ENCODE results near the gene CLIP3. TPM values are rescaled to one million over a fixed set of nuclear protein-coding genes. Genes with fewer than 3 reads are reported as not detected.

Gene CLIP3
- total RNA-seq, 1 experiment from 2014 or later = 1.7 TPM

DNA sequence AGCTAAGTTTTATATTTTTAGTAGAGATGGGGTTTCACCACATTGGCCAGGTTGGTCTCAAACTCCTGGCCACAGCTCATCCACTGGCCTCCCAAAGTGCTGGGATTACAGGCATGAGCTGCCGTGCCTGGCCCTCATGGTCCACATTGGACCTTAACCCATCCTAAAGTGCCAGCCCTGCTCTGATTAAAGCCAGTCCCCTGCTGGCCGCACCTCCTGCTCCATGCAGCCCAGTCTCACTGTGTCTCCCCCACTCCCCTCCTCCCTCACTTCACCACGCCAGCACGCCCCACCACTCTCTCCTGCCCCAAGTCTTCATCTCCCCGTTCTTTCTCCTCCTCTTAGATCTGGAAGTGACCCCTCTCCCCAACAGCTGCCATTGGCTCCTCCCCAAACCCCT, 54.4 kb downstream of the CLIP3 start:
- no peak for DNase-seq (ENCODE audit: low read depth)

DNA sequence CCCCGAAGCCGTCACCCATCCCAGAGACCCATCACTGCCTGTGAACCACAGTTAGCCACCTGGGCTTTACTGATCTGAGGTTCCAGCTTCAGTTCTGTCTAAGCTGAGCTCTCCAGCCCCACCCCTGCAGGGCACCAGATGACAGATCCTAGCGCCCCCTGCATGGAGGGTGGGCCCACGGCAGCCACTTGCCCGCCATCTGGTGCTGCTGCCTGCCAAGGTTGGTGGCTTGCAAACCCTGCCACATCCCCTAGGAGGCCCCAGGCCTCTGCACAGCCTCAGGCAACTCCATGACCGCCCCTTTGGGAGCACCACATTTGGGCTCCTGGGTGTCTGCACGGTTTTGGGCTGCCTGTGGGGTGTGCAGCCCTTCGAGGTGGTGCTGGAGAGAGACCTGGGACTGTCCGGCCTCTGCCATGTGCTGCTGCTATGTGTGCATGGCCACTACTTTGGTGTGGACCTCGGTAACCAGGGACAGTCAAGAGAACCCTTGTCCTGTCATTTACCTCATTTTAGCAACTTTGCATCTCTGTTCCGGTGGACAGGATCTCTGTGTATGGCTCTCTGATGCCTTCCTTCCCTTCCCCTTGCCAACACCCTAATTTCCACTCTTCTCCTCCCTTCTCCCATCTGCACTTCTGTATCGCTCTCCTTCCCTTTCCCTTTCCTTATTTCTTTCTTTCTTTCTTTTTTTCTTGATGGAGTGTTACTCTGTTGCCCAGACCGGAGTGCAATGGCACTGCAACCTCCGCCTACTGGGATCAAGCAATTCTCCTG, 55.0 kb downstream of the CLIP3 start:
- no peak for DNase-seq (ENCODE audit: low read depth)

DNA sequence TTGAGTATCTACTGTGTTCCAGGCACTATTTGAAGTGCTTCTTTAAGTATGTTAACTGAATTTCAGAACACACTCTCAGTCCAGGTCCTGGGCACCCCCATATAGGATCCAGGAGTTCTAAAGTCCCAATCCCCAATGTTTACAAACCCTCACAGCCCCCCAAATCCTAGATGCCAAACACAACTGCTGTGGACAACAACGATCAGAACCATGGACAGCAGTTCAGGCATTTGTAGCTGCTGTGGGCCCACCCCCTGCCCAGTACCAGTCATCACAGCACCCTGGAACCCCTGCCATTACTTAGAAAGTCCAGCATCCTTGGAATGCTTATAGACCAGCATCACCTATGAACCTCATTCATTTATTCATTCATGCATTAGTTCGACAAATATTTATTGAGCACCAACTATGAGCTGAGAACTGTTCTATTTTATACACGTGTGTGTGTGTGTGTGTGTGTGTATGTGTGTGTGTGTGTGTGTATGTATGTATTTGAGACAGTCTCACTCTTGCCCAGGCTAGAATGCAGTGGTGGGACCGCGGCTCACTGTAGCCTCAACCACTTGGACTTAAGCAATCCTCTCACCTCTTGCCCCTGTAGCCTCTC, 57.0 kb downstream of the CLIP3 start:
- DNase-seq (ENCODE audit: low read depth) = no peak

DNA sequence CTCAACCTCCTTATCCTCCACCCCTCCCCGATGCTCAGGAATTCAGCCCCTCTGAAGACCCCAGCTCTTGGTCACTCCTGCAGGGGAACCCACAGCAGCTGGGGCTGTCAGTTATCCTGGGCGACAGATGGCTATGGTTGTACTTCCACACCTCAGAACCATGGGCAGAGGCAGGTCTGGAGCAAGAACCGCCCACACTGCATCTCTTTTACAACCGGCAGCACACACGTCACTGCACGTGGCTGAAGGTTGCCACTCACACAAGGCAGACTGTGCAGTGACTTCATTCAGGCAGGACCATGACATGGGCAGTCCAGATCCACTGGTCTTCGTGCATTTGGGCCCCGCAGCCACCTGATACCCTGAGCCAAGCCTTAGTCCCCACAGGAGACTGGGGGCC, 59.2 kb downstream of the CLIP3 start:
- DNase-seq (ENCODE audit: low read depth) = no peak

DNA sequence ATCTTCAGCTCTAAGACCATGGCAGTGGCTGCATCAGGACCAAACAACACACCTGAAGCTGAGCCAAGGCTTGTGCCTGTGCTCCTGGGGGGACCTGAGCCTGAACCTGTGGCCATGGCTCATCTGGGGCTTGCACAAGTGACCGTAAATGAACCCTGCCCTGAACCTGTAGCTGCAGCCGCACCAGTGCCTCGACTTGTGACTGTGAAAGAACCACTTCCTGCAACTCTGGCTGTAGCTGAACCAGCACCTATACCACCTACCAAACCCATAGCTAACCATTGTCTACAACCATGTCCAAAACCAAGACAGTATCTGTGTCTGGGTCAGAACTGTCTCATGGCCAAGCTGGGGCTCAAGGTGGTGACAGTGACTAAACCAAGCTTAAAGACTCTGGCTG, 65.9 kb downstream of the CLIP3 start:
- no peak for DNase-seq (ENCODE audit: low read depth)

Other genes with a start within 250 kb of the CLIP3 start
- gene PRODH2, start 220.0 kb downstream of the CLIP3 start, total RNA-seq (2014; rRNA removed; shearing (Covaris generic)) = not detected in 2 replicates
- not detected in 2 replicates for gene NPHS1, start 180.4 kb downstream of the CLIP3 start, total RNA-seq (2014; rRNA removed; shearing (Covaris generic))
- 0.10 TPM in 1 of 2 replicates, not detected in the other for gene KIRREL2, start 176.0 kb downstream of the CLIP3 start, total RNA-seq (2014; rRNA removed; shearing (Covaris generic))
- 15.3 and 18.9 TPM in 2 replicates for gene APLP1, start 164.3 kb downstream of the CLIP3 start, total RNA-seq (2014; rRNA removed; shearing (Covaris generic))
- gene NFKBID, start 132.3 kb downstream of the CLIP3 start, total RNA-seq (2014; rRNA removed; shearing (Covaris generic)) = 3.7 and 7.1 TPM in 2 replicates
- gene HCST, start 130.3 kb downstream of the CLIP3 start, total RNA-seq (2014; rRNA removed; shearing (Covaris generic)) = 1.9 TPM in 1 of 2 replicates, not detected in the other
- gene TYROBP, start 124.6 kb downstream of the CLIP3 start, total RNA-seq (2014; rRNA removed; shearing (Covaris generic)) = not detected in 2 replicates
- gene LRFN3, start 96.5 kb downstream of the CLIP3 start, total RNA-seq (2014; rRNA removed; shearing (Covaris generic)) = 4.2 and 5.5 TPM in 2 replicates
- 25.8 and 34.0 TPM in 2 replicates for gene SDHAF1, start 37.7 kb downstream of the CLIP3 start, total RNA-seq (2014; rRNA removed; shearing (Covaris generic))
- not detected in 2 replicates for gene SYNE4, start 24.1 kb downstream of the CLIP3 start, total RNA-seq (2014; rRNA removed; shearing (Covaris generic))
- 34.1 and 39.8 TPM in 2 replicates for gene ALKBH6, start 18.7 kb downstream of the CLIP3 start, total RNA-seq (2014; rRNA removed; shearing (Covaris generic))
- gene THAP8, start 21.4 kb upstream of the CLIP3 start, total RNA-seq (2014; rRNA removed; shearing (Covaris generic)) = 5.4 and 5.9 TPM in 2 replicates
- gene WDR62, start 22.0 kb upstream of the CLIP3 start, total RNA-seq (2014; rRNA removed; shearing (Covaris generic)) = 16.1 and 17.0 TPM in 2 replicates
- not detected in 2 replicates for gene OVOL3, start 78.3 kb upstream of the CLIP3 start, total RNA-seq (2014; rRNA removed; shearing (Covaris generic))
- 137 and 167 TPM in 2 replicates for gene POLR2I, start 82.0 kb upstream of the CLIP3 start, total RNA-seq (2014; rRNA removed; shearing (Covaris generic))
- 317 and 522 TPM in 2 replicates for gene TBCB, start 82.6 kb upstream of the CLIP3 start, total RNA-seq (2014; rRNA removed; shearing (Covaris generic))
- gene CAPNS1, start 107.2 kb upstream of the CLIP3 start, total RNA-seq (2014; rRNA removed; shearing (Covaris generic)) = 526 and 543 TPM in 2 replicates
- gene COX7A1, start 119.6 kb upstream of the CLIP3 start, total RNA-seq (2014; rRNA removed; shearing (Covaris generic)) = 6.1 and 7.0 TPM in 2 replicates
- 2.6 and 3.6 TPM in 2 replicates for gene ZNF565, start 181.8 kb upstream of the CLIP3 start, total RNA-seq (2014; rRNA removed; shearing (Covaris generic))
- 103 and 114 TPM in 2 replicates for gene ZNF146, start 182.2 kb upstream of the CLIP3 start, total RNA-seq (2014; rRNA removed; shearing (Covaris generic))